ENCODE data around the gene GRAMD4. TPM values are rescaled to one million over a fixed set of nuclear protein-coding genes. Genes with fewer than 3 reads are reported as not detected.

The GRAMD4 gene
- total RNA-seq, 2 donors from 2014 or later: 15.9 to 18.6 TPM

DNA sequence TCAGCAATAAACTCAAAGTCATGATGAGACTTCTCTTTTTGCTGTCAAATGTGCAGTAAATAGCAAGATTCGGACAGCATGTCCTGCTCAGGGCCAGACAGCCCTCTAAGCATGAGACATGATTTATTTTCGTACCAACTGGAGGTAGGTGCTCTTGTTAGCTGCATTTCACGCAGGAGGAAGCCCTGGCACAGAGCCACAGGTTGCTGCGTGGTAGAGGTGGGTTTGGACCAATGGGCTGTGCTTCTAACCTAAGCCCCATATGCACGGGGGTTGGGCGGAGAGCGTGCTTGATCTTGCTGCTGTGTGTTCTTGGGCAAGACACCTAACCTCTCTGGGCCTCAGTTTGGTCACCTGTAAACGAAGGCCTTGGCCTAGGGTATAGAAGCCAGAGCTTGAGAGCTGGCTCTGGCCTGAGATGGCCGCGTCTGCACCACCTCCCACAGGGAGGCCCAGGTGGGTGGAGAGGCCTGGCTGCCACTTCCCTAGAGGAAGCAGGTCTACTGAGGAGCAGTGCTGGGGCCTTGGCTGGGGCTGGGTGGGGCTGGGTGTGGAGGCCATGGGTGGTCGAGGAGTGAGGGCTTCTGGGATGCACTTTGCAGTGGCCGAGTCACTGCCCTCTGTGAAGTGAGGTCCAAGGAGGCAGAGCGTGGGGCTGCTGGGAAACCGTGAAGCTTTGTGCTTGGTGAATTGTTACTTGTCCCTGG, 38.5 kb upstream of the GRAMD4 start:
- intact Hi-C loops (cut with DNase I): no loop called here
- peak; percentile 74 for DNase-seq (ENCODE audit: low spot score)

DNA sequence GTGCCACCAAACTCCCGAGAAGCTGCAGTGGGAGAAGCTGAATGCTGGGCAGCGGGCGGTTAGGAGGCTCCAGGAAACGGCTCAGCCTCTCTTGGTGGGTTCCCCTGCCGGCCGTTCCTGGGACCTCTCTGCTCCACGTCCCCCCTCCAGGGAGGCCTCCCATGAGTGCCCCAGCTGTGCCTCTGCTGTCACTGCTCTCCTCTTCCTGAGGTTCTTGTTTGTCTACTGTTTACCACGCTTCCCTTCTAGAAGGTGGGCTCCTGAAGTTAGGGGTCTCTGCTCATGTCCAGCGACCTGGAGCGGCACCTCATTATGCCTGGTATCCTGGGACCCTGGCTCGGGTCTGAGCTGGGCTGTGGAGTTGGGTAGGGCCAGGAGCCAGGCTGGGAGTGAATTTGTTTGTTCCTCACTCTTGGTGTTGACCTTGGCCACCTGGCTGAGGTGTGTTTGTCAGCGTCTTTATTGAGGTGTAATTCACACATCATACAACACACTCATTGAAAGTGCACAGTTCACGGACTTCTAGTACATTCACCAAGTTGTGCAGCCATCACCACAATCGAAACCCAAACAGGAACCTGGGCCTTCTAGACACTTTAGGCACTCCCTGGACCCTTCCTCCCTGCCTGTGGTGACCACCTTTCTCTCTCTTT, 37.8 kb upstream of the GRAMD4 start:
- peak; percentile 49 for DNase-seq (ENCODE audit: low spot score)
- intact Hi-C loops (cut with DNase I): no loop called here

DNA sequence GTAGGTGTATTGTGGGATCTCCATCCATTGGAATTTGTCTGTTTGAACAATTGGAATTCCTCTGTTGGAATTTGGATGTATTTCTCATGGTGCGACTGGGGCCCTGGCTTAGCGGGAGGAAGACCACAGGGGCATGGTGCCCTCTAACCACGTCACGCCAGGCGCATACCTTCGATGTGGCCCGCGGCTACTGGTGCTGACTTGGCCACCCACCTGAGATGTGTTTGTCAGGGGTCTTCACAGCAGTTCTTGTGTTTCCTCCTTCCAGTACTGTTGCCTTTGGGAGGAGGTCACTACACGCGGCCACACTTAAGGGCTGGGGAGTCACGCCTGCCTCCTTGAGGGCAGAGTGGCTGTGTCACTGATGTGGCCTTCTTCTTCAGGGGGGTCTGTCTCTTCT, 36.6 kb upstream of the GRAMD4 start:
- intact Hi-C loops (cut with DNase I): no loop called here
- peak; percentile 35 for DNase-seq (ENCODE audit: low spot score)

DNA sequence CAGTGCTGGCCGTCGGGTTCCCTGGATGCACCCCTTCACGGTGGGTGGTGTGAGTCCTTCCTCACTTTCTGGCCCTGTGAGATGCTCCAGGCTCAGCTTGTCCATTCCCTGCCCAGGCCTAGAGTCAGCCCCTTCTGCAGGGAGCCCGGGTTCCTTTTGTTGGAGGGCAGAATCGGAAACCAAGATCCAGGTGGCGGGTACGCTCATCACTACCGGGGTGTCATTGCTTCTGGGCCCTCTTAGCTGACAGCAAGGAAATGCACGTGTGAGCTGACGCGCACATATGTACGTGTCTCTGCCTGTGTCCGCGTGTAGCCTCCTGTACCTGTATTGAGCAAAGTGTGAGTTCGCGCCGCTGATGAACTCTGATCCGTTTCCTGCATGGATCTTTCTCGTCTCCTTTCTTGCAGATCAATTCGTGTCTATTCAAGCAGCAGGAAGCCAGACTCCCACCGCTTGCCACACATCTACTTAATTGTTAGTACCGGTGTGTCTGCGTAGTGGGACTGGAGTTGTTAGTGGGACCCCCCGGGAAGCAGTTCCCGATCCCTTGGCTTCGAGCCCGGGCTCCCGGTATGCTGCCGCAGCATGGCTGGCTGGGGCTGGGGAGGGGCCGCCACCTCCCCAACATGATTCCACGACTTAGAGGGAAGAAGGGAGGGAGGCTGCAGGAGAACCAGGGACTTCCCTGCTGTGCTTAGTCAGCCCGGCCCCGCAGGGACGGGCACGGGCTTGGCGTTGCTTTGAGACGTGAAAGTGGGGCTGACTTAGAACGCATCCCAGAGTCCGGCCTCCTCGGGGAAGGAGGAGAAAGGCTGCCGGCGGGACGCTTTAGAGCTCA, 35.9 kb upstream of the GRAMD4 start:
- DNase-seq (ENCODE audit: low spot score): no peak
- intact Hi-C loops (cut with DNase I): no loop called here

DNA sequence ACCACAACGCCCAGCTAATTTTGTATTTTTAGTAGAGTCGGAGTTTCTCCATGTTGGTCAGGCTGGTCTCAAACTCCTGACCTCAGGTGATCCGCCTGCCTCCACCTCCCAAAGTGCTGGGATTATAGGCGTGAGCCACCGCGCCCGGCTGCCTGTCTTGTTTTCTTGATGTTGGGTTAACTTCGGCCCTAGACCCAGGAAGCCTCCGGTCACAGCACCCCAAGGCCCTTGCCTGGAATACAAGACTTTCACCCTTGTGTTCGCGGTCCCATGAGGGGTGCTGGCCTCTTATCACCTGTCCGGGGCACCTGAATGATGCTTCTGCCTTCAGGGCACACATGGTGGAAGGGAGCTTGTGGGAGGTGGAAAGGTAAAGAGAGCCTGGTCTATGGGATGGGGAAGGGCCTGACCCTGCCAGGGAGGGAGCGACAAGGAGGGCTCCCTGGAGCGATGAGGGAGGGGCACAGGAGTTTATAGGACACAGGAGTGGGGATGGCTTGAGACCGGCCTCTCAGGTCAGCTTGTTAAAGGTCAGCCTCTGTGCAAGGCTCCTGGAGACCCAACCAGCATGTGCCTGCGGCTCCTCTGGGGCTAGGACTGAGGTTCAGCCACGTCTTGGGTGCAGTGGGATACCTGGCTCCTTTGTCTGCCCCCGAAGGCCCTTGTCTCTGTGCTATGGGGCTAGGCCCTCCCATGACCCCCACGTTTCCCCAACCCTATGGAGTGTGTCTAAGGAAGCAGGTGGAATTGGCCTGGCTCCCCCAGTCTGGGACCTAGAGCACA, 34.7 kb upstream of the GRAMD4 start:
- no peak for DNase-seq (ENCODE audit: low spot score)
- intact Hi-C loops (cut with DNase I): no loop called here

DNA sequence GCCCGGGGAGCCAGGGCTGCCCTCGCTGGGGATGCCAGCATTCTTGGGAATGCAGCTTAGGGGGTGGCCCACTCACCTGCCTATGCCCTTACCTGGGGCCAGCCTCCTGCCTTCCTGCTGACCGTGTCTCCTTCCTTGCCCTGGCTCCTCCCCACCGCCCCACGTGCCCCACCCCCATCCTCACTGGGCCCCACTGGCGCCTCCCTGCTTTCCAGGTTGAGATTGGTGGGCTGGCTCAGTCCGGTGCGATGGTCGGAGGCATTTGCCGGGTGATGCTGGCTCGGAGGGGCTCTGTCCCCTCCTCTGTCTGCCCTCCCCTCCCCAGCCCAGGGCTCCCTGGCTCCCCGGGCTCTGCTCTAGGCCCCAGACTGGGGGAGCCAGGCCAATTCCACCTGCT, 34.1 kb upstream of the GRAMD4 start:
- intact Hi-C loops (cut with DNase I): no loop called here
- no peak for DNase-seq (ENCODE audit: low spot score)

DNA sequence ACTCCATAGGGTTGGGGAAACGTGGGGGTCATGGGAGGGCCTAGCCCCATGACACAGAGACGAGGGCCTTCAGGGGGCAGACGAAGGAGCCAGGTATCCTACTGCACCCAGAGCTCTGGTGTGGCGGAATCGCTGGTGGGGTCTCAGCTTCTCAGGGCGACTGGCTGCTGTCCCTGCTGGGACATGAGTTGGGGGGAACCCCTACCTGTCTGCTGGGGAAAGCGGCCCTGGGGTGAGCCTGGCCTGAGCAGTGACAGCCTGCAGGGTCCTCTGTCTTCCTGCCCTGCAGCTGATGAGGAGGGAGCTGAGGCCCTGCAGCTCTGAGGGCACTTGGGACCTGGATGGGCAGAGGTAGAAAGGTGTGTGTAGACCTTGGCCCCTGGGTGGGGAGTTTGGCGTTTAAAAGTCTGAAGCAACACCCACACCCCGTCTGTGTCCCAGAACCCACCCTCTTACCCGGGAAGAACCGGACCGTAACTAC, 33.6 kb upstream of the GRAMD4 start:
- intact Hi-C loops (cut with DNase I): no loop called here
- DNase-seq (ENCODE audit: low spot score): no peak

DNA sequence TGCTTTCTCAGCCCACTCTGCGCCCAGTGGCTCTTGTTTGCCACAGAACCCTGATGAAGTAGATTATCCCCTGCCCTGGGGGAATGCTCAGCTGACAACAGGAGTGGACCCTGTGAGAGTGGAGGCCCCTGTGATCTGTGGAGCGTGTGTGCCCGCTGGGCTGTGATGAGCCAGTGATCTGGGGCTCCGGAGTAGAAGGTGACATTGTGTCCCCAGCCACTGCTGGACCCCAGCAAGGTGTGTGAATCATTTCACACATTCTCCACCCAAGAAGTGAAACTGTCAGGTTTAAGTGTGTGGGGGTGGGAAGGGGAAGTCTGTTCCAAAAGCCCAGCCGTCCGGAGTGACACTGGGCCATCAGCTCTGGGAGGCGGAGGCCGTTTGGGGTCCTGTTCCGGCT, 33.1 kb upstream of the GRAMD4 start:
- DNase-seq (ENCODE audit: low spot score): no peak
- intact Hi-C loops (cut with DNase I): no loop called here

DNA sequence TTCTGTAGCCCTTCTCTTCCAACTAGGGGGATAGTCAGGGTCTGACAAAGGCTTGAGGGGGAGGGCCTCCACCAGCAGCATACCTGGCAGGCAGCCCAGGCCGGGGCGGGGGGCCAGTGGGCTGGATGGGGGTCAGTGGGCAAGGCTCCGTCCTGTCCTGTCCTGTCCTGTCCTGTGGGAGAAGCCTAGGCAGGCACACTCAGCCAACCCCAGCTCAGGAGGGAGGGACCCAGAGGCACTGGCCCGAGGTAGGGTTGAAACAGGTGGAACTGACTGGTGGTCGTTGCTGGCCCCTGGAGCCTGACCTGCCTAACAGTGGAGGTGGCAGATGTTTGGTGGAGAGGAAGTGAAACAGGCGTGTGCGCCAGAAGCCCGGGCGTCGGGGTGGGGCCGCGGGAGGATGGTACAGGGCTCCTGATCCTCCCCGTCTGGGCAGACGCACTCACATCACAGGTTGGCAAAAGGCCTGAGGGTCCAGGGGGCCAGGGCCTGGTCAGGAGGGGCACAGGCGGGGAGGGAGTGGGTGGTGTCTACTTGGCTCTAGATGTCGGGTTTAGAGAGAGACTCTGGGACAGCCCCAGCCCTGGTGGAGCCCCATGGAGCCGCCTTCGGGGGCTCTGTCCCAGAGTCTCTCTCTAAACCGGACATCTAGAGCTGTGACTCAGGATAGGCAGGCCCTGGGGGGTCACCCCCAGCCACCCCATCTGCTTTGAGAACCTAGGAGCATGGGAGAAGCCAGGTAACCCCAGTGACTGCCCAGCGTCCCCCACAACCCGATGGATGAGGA, 32.5 kb upstream of the GRAMD4 start:
- no peak for DNase-seq (ENCODE audit: low spot score)
- intact Hi-C loops (cut with DNase I): no loop called here

DNA sequence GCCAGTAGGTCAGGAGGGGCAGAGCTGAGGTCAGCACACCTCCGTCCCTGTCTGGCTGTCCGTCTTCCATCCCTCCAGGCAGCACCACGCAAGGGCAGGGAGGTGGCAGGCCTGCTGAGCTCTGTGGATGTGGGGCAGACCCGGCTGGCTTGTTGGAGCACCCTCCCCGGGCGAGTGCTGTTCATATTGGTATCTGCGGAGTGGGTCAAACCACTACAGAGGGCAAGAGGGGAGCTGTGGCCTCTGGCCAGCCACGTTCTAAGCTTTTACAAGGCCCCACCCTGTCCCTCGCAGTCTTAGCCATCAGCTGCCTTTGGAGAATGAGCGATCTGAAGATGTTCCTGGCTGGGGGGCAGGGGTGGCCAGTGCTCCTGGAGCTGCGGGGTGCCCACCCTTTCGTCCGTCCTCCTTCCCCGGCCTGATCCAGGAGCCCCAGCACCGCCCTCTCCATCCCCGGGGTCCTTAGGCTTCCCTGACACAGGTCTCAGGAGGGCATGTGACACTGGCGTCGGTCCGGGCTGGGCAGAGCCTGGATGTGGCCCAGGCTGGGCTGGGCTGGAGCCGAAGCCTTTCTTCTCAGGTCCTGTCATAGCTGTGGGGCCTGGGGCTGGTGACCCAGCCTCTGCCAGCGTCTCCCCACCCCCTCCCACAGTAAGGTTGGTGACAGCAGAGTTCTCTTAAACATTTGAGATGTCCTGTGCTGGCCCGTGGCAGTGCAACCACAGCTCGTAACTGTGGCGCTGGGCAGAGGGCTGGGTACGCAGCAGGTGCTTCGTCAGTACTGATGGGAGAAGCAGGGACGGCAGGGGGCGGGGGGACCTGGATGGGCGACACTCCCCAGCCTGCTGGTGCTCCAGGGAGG, 31.7 kb upstream of the GRAMD4 start:
- DNase-seq (ENCODE audit: low spot score): no peak
- intact Hi-C loops (cut with DNase I): no loop called here

DNA sequence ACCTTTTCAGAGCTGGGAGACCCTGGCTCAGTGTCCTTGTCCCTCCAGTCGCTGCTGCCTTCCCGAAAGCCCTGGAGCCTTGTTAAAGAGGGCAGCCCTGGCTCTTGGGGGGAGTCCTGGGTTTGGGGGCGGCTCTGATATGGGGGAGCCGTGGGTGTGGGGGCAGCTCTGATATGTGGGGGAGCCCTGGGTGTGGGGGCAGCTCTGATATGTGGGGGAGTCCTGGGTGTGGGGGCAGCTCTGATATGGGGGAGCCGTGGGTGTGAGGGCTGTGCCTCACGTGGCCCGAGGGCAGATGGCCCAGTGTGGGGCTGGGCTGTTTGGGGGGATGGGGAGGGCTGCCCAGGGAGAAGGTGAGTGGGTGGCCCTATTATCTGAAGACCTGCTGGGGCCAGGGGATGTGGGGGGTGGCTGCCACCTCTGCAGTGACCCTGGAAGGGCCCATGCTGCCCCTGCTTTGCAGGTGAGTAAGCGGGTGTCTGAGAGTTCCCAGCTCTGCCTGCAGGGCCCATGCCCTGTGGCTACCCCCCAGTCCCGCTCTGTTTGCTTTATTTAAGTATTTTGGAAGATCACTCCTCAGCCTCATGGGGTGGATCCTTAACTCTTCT, 30.9 kb upstream of the GRAMD4 start:
- intact Hi-C loops (cut with DNase I): no loop called here
- DNase-seq (ENCODE audit: low spot score): no peak

DNA sequence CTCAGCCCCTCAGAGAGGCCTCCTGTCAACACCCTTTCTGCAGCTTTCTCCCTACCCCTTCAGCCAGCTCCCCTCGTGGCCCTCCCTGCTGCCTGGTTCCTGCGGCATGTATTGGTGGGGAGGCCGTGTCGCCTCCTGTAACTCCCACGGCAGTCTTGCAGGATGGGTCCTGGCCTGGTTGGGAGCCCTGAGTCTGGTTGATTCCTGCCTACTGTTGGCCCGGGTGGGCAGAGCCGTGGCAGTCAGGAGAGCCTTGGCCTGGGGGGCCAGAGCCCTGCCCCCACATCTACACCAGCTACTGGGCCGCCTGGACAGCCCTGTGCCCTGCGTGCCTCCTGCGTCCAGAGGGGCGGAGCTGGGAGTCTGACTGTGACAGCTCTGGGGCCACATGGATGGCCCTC, 30.3 kb upstream of the GRAMD4 start:
- no peak for DNase-seq (ENCODE audit: low spot score)
- intact Hi-C loops (cut with DNase I): no loop called here

DNA sequence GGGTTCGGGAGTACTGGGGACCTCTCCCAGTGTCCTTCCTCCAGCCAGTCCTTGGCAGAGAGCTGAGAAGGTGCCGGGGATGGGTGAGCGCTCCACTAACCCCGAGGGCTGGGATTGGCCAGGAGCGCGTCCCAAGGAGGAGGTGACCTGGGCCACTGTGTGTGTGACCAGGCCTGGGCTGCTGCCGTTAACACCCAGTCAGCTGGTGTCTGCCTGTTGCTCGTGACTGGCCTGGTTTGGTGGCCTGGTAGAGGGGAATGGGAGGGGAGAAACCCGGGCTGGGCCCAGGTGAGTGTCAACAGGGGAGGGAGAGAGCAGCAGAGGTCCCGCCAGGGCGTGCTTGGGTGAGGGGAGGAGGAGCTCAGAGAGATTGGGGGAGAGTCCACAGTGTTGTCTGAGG, 29.9 kb upstream of the GRAMD4 start:
- no peak for DNase-seq (ENCODE audit: low spot score)
- intact Hi-C loops (cut with DNase I): no loop called here

DNA sequence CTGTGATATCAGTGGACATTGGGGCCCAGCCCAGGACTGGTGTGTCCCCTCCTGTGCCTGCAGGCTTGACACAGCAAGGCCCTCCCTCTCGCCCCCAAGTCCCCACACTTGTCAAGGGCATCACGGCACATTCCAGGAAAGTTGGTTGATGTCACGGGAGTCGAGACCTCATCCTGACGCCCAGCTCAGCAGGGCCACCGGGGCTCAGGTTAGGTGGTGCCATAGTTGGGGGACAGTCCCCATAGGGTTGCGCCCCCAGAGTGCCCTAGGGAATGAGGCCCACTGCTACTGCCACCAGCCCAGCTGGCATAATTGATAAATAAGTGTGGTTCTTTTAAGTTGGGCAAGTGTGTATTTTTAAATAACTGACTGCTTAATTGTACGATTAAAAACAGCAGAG, 28.3 kb upstream of the GRAMD4 start:
- no peak for DNase-seq (ENCODE audit: low spot score)
- intact Hi-C loops (cut with DNase I): no loop called here

DNA sequence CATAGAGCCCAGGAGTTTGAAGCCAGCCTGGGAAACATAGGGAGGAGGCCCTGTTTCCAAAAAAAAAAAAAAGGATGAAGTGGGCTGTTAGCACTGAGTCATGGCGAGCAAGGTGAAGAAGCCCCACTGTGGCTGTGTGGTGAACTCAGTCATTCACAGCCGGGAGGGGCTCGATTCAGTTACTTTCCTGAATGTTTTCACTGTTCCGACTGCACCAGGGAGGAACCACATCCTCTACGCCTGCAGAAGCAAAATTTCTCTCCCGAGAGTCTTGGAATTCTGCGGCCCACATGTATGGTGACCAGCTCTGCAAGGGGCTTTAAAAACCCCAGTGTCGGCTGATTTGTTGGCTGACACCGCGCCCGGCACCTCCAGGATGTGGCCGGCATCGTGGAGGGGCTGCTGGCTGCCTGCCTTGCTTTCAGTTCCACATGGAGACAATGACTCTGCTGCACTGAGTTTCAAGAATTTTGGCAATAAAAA, 27.8 kb upstream of the GRAMD4 start:
- intact Hi-C loops (cut with DNase I): no loop called here
- DNase-seq (ENCODE audit: low spot score): no peak

DNA sequence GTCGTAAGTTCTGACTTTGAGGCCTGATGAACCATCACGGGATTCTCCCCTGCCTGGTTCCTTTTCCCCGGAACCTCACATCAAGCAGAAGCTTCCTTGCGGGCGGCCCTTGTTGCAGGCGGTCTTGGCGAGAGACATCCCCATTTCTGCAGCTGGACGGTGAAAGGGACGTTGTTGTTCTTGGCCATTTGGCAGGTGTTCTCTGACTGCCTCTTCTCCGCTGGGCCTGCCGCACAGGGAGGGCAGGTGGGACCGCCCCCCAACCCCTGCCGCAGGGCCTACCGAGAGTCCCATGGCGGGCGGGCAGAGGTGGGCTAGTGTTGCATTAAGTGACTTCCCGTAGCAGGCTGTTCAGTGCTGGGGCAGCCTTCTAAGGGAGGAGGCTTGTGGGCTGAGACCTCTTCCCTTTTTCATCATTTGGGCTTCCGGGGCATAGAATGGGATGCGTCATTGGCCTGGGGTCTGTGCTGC, 26.9 kb upstream of the GRAMD4 start:
- intact Hi-C loops (cut with DNase I): no loop called here
- DNase-seq (ENCODE audit: low spot score): no peak

Measured in posterior vena cava (tissue), 2 donors.